AML-193 (cell line): Measurements from ENCODE around the gene PML.

Experiments used
- DNase-seq, 2 experiments: peaks; one replicate each; lab custom pipeline; 2025; lab: John Stamatoyannopoulos, UW

The PML gene

DNA sequence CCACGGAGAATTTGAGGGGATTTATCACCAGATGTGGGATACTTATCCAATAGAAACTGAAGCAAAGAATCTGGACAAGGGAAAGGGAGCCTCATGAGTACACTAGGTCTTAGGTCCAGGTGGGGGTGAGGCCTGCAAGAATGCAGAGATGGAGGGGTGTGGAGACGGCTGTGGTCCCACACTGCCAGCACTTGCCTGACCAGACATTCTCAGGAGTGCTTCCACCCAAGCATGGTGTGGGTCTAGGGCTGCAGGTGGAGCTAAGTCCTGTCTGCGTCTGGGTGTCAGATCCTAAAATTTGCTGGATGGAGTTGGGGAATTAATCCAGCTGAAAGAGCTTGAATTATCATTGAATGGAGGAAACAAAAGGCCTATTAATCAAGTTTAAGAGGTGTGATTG, 14.4 kb downstream of the PML start:
- no peak for DNase-seq

DNA sequence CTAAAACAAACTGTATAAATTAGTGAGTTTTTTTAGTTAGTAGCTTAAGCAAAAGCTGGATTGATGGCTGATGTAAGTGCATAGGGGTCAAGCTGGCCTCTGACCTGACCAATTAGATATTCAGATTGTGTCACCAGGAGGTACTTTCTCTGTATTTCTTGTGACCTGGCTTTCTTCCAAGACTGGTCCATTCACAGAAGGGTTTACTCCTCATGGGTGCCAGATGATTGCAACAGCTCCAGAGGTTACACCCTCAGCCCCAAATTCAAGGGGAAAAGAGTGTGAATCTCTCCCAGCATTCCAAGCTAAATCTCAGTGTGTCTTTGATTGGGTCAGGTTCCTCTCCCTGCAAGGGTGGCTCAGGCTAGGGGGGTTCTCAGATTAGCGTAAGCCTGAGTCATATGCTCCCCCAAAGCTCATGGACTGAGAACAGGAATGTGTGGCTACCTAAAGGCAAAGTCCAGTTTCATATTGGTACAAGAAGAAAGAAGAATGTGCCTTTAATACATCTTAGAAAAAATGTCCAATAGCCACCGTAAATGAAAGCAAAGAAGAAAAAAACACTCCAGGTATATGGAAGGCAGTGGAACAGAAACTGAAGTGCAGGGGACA, 16.5 kb downstream of the PML start:
- DNase-seq: peak; percentile 4 to 16

DNA sequence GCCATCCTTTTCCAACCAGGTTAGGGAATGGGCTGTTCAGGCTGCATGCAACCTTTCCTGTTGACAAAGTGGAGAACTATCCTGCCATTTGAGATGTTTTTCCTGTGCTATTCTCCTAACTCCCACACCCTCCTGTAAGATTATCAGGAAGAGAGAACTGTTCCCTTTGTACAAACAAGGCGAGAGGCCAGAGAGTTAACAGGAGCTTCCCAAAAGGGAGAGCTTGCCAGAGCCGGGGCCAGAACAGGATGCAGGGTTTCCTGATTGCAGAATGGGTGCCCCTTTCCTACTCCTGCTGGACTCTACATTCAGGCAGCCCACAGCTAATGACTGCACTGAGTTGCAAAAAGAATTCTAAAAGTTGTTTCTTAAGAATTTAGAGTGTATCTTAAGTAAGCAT, 17.1 kb downstream of the PML start:
- no peak for DNase-seq

DNA sequence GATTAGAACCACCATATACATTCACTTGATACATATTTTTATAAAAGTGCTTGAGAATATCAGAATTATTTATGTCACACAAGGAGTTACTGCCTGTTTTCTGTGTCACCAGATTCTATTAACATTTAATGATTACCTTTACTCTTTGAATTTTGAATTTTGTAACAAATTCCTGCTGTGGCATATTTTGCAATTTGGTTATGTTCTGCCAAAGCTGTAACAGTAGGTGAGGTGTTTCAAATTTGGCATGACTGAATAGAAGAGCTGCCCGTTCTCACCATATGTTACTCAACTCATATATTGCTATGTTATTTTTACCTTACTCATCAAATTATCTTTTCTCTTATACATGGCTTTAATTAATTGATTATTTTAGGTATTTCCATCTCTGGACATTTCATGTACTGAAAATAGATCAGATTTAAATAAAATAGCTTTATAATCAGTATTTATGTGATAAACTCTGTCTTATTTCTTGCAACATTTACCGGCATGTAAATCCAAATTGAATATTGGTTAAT, 18.9 kb downstream of the PML start:
- DNase-seq: no peak

DNA sequence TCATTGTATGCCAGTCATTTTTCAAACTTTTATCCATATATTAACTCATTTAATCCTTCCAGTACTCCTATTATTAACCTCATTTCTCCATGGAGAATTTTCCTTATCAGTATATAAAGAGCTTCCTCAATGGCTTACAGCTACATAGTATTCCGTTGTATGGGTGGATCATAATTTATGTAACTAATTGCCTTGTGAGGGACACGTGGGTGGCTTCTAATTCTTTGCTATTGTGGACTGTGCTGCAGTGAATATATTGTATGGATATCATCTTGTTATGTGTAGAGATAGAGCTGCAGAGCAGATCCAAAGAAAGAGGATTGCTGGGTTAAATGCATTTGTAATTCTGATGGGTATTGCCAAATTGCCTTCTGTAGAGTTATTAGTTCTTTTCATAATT, 25.2 kb downstream of the PML start:
- DNase-seq: no peak

DNA sequence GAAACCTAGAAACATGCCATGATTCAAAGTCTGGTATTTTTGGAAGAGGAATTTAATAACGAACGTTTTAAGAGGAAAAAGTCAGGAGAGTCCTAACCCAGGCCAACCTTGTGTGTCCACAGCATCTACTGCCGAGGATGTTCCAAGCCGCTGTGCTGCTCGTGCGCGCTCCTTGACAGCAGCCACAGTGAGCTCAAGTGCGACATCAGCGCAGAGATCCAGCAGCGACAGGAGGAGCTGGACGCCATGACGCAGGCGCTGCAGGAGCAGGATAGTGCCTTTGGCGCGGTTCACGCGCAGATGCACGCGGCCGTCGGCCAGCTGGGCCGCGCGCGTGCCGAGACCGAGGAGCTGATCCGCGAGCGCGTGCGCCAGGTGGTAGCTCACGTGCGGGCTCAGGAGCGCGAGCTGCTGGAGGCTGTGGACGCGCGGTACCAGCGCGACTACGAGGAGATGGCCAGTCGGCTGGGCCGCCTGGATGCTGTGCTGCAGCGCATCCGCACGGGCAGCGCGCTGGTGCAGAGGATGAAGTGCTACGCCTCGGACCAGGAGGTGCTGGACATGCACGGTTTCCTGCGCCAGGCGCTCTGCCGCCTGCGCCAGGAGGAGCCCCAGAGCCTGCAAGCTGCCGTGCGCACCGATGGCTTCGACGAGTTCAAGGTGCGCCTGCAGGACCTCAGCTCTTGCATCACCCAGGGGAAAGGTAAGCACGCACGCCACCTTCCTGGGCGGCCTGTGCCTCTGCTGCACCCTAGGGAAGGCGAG, 28.4 kb downstream of the PML start:
- DNase-seq: no peak

DNA sequence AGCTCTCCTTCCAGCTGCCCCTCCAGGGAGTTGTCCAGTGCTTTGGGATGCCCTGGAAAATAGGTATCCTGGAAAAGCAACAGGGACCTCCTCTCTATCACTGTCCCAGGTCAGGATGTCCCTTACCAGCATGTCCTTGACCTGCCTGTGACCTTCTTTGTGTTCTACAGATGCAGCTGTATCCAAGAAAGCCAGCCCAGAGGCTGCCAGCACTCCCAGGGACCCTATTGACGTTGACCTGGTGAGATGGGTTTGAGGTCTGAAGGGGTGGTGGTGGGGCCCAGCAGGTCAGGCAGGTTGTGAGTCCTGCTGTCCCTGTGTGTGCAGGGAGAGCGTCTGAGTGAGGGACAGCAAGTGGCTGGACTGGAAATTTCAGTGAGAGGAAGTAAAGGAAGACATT, 30.2 kb downstream of the PML start:
- DNase-seq: no peak

DNA sequence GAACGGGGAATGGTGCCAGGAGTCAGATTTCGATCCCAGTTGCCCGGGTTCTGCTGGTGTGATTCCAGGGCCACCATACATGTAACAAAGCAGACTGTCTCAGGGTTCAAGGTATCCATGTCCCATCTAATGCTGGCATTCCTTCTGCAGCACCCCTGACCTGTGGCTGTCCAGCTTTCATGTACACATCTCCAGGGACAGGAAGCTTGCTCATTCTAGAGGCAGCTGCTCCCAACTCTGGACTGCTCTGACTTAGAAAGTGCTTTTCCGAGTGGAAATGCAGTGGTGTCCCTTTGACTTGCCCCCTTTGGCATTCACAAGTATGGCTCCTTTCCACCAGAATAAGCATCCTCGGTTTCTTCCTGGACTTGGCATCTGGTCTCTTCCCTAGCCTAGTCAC, 30.9 kb downstream of the PML start:
- no peak for DNase-seq

DNA sequence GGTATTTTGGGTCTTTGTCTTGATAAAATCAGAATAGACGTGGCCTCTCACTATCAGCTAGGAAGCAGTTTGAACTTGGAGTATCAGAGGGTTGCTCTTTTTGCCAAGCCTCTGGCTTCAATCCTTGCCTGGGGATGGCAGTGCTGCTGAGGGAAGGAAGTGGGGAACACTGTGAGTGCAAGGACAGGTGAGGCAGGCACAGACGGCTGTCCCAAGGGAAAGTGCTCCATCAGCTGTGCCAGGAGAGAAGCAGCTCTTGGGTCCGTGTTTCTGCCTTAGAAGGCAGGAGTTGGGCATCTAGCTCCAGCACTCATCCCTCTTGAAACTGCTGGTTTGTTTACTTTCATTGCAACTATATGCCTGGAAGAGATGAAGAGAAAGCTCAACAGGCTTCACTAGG, 33.2 kb downstream of the PML start:
- DNase-seq: no peak

DNA sequence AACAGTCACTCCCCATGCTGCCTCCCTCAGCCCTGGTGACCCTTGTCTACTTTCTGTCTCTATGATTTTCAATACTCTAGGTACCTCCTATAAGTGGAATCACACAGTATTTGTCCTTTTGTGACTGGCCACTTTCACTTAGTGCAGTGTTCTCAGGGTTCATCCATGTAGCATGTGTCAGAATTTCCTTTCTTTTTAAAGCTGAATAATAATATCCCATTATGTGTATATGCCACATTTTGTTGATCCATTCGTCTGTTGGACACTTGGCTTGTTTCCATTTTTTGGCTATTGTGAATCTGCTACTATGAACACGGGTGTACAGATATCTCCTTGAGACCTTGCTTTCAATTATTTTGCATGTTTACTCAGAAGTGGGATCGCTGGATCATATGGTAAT, 34.1 kb downstream of the PML start:
- no peak for DNase-seq

DNA sequence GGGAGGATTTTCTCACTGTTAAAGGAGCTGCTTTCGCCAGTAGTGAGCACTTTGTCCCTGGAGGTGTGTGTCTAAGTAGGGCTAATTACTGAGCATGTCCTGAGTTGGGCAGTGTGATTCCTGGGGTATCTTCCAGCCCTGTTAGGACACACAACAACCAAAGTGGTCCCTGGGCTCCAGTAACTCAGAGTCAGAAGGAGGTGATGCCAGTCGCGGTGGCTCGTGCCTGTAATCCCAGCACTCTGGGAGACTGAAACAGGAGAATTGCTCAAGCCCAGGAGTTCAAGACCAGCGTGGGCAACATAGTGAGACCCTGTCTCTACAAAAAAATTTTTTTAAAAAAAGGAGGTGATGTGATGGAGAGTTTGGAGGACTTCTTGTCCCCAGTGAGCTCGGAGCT, 37.5 kb downstream of the PML start:
- DNase-seq: no peak

DNA sequence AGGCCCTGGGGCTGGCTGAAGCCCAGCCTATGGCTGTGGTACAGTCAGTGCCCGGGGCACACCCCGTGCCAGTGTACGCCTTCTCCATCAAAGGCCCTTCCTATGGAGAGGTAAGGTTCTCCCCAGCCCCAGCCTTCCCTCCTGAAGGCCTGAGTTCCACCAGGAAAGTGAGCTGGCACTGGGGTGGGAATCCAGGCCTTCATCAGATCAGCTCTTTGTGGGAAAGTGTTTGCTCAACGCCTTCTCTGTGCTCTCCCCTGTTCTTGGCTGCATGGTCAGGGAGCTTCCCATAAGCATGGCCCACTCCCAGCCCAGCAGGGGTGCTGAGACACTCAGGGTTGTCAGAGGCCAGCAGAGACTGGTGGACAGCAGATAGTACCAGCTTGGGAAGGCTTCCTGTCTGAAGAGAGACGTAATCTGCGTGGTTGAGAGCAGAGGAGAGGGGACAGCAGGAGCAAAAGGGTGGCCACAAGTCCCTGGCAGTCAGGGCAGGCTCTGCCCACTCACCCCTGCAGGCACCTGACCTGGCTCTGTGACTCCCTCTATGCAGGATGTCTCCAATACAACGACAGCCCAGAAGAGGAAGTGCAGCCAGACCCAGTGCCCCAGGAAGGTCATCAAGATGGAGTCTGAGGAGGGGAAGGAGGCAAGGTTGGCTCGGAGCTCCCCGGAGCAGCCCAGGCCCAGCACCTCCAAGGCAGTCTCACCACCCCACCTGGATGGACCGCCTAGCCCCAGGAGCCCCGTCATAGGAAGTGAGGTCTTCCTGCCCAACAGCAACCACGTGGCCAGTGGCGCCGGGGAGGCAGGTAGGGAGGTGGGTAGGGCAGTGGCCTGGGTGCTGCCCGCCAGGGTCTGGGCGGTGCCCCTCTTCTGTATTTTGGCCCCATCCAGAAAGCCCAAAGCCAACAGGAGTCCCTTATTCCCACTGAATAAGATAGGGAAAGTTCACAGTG, 38.4 kb downstream of the PML start:
- no peak for DNase-seq

DNA sequence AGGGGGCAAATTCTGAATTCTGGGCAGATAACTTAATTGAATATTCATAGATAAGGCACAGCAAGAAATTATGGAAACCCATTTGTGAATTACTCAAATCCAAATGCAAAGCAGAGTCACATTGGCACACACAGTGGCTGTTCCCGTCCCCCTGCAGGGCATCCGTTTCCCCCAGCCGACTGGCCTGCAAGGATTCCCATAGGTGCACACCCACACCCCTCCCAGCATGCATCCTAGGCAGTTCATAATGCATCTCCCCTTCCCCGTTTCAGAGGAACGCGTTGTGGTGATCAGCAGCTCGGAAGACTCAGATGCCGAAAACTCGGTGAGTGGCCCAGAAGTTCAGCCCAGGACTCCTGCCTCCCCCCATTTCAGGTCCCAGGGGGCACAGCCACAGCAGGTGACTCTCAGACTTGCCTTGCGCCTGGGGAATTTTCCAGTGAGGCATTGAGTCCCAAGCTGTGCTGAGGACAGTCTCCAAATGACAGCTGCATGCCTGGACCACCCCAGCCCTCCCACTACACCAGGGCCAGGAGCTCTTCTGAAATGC, 39.8 kb downstream of the PML start:
- DNase-seq: no peak

DNA sequence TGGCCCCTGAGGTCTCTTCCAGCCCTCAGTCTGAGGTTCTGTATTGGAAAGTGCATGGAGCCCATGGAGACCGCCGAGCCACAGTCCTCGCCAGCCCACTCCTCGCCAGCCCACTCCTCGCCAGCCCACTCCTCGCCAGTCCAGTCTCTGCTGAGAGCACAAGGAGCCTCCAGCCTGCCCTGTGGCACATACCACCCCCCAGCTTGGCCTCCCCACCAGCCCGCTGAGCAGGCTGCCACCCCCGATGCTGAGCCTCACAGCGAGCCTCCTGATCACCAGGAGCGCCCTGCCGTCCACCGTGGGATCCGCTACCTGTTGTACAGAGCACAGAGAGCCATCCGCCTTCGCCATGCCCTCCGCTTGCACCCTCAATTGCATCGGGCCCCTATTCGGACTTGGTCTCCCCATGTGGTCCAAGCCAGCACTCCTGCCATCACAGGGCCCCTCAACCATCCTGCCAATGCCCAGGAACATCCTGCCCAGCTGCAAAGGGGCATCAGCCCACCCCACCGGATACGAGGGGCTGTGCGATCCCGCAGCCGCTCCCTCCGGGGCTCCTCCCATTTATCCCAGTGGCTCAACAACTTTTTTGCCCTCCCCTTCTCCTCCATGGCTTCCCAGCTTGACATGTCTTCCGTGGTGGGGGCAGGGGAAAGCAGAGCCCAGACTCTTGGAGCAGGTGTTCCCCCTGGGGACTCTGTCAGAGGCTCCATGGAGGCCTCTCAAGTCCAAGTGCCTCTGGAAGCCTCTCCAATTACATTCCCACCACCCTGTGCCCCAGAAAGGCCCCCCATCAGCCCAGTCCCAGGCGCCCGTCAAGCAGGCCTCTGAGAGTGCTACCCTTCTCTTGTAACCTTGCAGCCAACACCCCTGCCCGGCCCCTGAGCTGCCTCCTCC, 40.9 kb downstream of the PML start:
- DNase-seq: no peak

DNA sequence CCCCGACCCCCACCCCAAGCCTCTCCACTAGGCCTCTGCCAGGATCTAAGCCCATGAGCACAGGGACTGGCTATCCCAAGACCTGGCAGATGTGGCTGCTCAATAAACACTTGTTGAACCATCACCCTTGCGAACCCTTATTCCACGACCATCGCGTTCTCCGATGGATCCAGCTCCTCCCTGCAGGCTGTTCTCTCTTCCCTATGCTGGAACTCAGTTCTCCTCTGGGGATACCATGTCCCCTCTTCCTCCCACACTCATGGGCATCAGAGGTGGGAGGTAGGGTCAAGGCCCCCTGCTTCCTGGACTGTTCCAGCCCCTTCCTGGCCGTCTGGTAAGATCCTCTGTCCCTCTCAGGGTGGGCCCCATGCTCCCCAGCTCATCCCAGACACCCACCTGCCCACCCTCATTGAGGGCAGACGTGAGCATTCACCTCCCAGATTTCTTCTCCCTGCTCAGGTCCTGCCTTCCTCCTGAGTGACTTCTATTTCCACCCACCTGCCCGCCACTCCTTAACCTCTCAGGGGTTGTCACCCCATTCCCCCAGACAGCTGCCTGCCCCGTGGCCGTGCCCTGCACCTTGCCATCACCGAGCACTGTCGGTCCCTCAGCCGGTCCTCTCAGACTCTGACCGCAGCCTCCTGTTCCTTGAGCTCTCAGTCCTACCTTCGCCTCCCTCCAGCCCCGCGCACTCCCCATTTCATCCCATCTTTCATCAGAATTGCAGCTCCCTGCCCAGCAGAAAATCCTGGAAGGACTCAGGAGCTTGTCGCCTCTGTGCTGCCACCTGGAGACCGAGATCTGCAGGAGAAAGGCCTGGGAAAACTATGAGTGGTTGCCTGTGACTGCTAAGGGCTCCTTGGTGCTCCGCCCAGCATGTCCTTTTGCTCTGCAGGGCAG, 42.0 kb downstream of the PML start:
- DNase-seq: no peak

DNA sequence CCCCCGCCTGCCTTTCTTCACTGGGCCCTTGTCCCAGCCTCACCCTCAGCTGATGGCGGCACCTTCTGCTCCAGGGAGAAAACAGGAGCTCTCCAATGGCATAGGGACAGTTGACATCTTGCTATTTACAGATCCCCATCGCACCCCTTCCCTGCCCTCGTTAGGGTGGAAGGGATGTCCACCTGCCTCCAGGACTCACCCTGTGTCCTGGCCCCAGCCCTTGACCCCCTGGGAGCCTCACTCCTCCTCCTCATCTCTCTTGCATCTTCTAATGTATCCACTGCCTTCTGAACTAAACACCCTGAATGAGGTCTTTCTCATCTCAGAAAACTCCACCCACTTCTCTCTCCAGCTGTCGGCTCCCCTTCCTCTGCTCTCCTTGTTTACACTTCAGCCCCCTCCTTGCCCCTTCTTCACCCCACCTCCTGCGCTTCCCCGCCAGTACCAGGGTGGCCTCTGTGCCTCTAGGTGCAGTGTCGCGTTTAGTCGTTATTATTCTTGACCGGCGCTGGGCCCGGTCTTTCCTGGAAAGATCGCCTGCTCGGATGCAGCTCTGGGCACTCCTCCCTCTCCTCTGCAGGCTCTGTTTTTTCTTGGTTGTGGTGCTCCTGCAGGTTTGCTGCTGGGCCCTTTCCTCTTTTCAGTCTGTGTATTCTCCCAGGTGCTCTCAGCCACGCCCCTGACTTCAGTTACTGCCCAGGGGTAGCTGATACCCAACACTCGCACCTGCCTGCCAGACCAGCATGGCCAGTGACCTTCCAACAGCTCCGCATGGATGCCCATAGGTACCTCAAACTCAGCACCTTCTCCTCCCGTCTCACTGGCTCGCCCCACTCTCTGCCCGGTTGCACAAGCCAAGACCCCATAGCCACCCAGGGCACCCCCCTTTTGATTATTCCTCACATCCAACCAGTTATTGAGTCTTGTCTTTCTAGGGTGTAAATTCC, 42.9 kb downstream of the PML start:
- no peak for DNase-seq

DNA sequence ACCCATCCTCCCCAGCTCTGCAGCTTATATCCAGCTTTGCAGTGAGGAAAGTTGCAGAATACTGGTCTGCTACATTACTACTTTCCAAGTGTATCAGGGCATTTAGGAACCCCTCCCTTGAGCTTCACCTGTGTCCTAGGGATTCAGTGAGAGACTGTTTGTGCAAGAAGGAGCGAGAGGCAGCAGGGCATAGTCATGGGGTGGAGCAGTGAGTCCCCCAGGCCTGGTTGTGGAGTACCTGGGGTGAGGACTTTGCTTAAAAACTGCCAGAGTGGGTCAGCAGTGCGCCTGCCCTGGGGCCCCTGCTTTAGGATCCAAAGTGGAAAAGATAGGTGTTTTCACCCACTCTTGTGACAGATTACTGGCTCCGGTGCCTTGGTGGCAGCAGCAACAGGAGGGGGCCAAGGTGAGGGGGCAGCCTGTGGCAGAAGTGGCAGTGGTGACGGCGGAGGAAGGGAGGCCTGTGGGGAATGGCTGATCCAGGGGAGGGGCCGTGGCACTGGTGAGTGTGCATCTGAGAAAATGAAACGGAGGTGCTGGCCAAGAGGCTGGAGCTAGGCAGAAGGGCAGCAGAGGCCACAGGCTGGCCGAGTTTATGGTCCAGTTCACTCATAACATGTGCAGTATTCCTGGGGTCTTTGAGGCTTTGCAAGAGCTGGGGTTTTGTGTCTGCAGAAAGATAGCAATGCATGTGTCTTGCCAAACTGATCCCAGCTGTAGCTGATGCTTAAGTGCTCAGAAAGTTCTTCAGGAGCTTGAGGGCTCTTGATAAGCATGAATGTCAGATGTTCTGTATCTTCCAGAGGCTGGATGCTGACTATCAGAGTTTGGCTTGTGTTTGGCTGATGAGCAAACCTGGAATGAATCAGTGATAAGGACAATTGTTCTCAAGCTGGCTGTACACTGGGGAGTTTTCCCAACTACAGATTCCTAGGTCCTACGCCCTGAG, 44.5 kb downstream of the PML start:
- DNase-seq: no peak

DNA sequence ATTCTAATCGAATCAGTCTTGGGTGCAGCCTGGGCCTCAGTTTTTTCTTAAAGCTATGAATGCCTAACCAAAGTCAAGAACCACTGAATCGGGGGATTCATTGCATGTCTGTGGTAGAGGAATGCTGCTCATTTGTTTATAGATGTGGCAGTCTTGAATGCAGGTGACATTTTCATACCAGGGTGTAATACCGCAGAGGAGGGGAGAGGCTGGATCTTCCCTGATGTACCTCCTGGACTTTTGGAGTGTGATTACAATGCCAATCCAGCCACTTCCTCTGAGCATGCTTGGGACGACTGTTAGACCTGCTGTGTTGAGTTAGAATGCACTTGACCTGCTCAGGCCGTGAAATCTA, 45.1 kb downstream of the PML start:
- no peak for DNase-seq
